ENCODE results near the gene CAMTA1.

The CAMTA1 gene

GRCh38 chr1:6985549-6986276, 200.5 kb downstream of the CAMTA1 start:
- H3K4me3 ChIP-seq = no peak overlapping the region
- H3K27ac ChIP-seq = no peak overlapping the region

GRCh38 chr1:6986281-6986680, 201.0 kb downstream of the CAMTA1 start:
- no peak overlapping the region for H3K4me3 ChIP-seq
- H3K27ac ChIP-seq = no peak overlapping the region

- Histone ChIP-seq H3K4me3 (no peak overlapping the region), H3K27ac (no peak overlapping the region)
Measured at GRCh38 chr1:6987940-6988339, 202.7 kb downstream of the CAMTA1 start.

GRCh38 chr1:6988796-6989195, 203.5 kb downstream of the CAMTA1 start:
- H3K4me3 ChIP-seq = no peak overlapping the region
- no peak overlapping the region for H3K27ac ChIP-seq

- H3K27ac ChIP-seq = no peak overlapping the region
- H3K4me3 ChIP-seq = no peak overlapping the region
Measured at GRCh38 chr1:6989212-6990159, 204.2 kb downstream of the CAMTA1 start.

- H3K27ac ChIP-seq = no peak overlapping the region
- H3K4me3 ChIP-seq = no peak overlapping the region
Measured at GRCh38 chr1:6991266-6991665, 206.0 kb downstream of the CAMTA1 start.

- no peak overlapping the region for H3K27ac ChIP-seq
- H3K4me3 ChIP-seq = no peak overlapping the region
Measured at GRCh38 chr1:6995789-6996188, 210.5 kb downstream of the CAMTA1 start.

- Histone ChIP-seq H3K27ac (no peak overlapping the region), H3K4me3 (no peak overlapping the region)
Measured at GRCh38 chr1:6996371-6996770, 211.1 kb downstream of the CAMTA1 start.

GRCh38 chr1:6996866-6997265, 211.6 kb downstream of the CAMTA1 start:
- no peak overlapping the region for H3K4me3 ChIP-seq
- H3K27ac ChIP-seq = no peak overlapping the region

GRCh38 chr1:6998267-6998666, 213.0 kb downstream of the CAMTA1 start:
- no peak overlapping the region for H3K4me3 ChIP-seq
- no peak overlapping the region for H3K27ac ChIP-seq

GRCh38 chr1:6999826-7000225, 214.6 kb downstream of the CAMTA1 start:
- Histone ChIP-seq H3K27ac (no peak overlapping the region), H3K4me3 (no peak overlapping the region)

- H3K27ac ChIP-seq = no peak overlapping the region
- no peak overlapping the region for H3K4me3 ChIP-seq
Measured at GRCh38 chr1:7000720-7001119, 215.5 kb downstream of the CAMTA1 start.

- H3K27ac ChIP-seq = no peak overlapping the region
- H3K4me3 ChIP-seq = no peak overlapping the region
Measured at GRCh38 chr1:7002728-7003127, 217.5 kb downstream of the CAMTA1 start.

- H3K4me3 ChIP-seq = no peak overlapping the region
- H3K27ac ChIP-seq = no peak overlapping the region
Measured at GRCh38 chr1:7003676-7004075, 218.4 kb downstream of the CAMTA1 start.

GRCh38 chr1:7004181-7004580, 218.9 kb downstream of the CAMTA1 start:
- H3K4me3 ChIP-seq = no peak overlapping the region

GRCh38 chr1:7005762-7006161, 220.5 kb downstream of the CAMTA1 start:
- Histone ChIP-seq H3K27ac (no peak overlapping the region), H3K4me3 (no peak overlapping the region)

More at GRCh38 chr1:7004181-7004580, 218.9 kb downstream of the CAMTA1 start:
- H3K27ac ChIP-seq = no peak overlapping the region

GRCh38 chr1:7006996-7007871, 222.0 kb downstream of the CAMTA1 start:
- no peak overlapping the region for H3K4me3 ChIP-seq
- H3K27ac ChIP-seq = no peak overlapping the region

- Histone ChIP-seq H3K4me3 (no peak overlapping the region), H3K27ac (no peak overlapping the region)
Measured at GRCh38 chr1:7007902-7008301, 222.6 kb downstream of the CAMTA1 start.

GRCh38 chr1:7008331-7008730, 223.1 kb downstream of the CAMTA1 start:
- Histone ChIP-seq H3K4me3 (no peak overlapping the region), H3K27ac (no peak overlapping the region)
